Type B pancreatic cell (in vitro differentiated cells): ENCODE data around the gene ZC3H4. TPM values are rescaled to one million over a fixed set of nuclear protein-coding genes. Genes with fewer than 3 reads are reported as not detected.

Experiments
- DNase-seq: peaks from one replicate; pipeline ENCODE4 v3.0.0; 2021; ENCODE audit warnings: mixed read lengths; ENCODE audit not compliant: unreplicated experiment; ENCODE audit errors: extremely low spot score
- H3K27ac Mint-ChIP-seq: 2 replicates; pipeline ENCODE4 v1.8.0; 2021; ENCODE audit warnings: mild to moderate bottlenecking, mixed read lengths
- H3K27me3 Mint-ChIP-seq: 2 replicates; pipeline ENCODE4 v1.8.0; 2021; ENCODE audit warnings: mixed read lengths
- H3K36me3 Mint-ChIP-seq: 2 replicates; pipeline ENCODE4 v1.8.0; 2021; ENCODE audit warnings: mixed read lengths
- H3K4me1 Mint-ChIP-seq: one replicate; pipeline ENCODE4 v1.8.0; 2021; ENCODE audit warnings: mixed read lengths; ENCODE audit not compliant: unreplicated experiment
- H3K4me3 Mint-ChIP-seq: 2 replicates; pipeline ENCODE4 v1.8.0; 2021; ENCODE audit warnings: mild to moderate bottlenecking, mixed read lengths
- H3K9me3 Mint-ChIP-seq: 2 replicates; pipeline ENCODE4 v1.8.0; 2021; ENCODE audit warnings: mixed read lengths
- total RNA-seq: library from RNA; stranded (reverse); gene quantifications from 2 replicates; pipeline ENCODE4 v1.2.1, GENCODE V29; 2021; ENCODE audit warnings: low replicate concordance
- TF ChIP-seq, protein P1 (sequence below): fragments of 200-600 bp; sonication (generic); conservative IDR thresholded peaks from 2 replicates; pipeline ENCODE4 v1.5.0; 2021; ENCODE audit warnings: antibody characterized with exemption, mild to moderate bottlenecking

ZC3H4 gene
- total RNA-seq, 1 donor from 2014 or later = 71.4 TPM

DNA sequence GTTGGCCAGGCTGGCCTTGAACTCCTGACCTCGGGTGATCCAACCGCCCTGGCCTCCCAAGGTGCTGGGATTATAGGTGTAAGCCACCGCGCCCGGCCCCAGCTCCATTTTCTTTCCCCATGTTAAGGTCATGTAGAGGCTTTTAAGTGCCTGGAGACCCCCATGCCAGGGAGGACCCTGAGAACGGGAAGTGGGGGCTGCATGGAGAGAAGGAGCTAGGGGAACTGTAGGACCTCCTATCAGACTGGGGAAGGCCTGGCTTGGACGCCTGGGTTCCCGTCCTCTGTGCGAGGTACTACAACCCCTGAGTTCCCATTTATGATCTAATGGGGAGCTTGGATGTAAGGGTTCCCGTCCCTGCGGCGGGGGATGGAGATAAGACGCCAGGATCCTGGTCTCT, 94.7 kb downstream of the ZC3H4 start:
- Mint-ChIP-seq H3K27me3 (peaks cover 53% of the 10 kb centered on the region), H3K4me3 (peak overlapping the region; percentile 65)

More for the DNA sequence above, 94.7 kb downstream of the ZC3H4 start:
- no peak for DNase-seq
- H3K36me3 Mint-ChIP-seq = no peaks in the 10 kb centered on the region
- H3K9me3 Mint-ChIP-seq = no peaks in the 10 kb centered on the region
- no peak overlapping the region for H3K27ac Mint-ChIP-seq
- H3K4me1 Mint-ChIP-seq = no peaks in the 10 kb centered on the region
- TF ChIP-seq, protein P1, sequence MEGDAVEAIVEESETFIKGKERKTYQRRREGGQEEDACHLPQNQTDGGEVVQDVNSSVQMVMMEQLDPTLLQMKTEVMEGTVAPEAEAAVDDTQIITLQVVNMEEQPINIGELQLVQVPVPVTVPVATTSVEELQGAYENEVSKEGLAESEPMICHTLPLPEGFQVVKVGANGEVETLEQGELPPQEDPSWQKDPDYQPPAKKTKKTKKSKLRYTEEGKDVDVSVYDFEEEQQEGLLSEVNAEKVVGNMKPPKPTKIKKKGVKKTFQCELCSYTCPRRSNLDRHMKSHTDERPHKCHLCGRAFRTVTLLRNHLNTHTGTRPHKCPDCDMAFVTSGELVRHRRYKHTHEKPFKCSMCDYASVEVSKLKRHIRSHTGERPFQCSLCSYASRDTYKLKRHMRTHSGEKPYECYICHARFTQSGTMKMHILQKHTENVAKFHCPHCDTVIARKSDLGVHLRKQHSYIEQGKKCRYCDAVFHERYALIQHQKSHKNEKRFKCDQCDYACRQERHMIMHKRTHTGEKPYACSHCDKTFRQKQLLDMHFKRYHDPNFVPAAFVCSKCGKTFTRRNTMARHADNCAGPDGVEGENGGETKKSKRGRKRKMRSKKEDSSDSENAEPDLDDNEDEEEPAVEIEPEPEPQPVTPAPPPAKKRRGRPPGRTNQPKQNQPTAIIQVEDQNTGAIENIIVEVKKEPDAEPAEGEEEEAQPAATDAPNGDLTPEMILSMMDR = no peak

Other genes with a start within 250 kb of the ZC3H4 start
- 3.6 and 6.6 TPM in 2 replicates for gene NPAS1, start 93.9 kb downstream of the ZC3H4 start, total RNA-seq
- gene TMEM160, start 65.2 kb downstream of the ZC3H4 start, total RNA-seq = 28.4 and 37.3 TPM in 2 replicates
- gene SAE1, start 17.1 kb upstream of the ZC3H4 start, total RNA-seq = 102 and 155 TPM in 2 replicates
- gene BBC3, start 117.4 kb upstream of the ZC3H4 start, total RNA-seq = 14.8 and 36.2 TPM in 2 replicates
- 22.4 and 29.3 TPM in 2 replicates for gene CCDC9, start 142.7 kb upstream of the ZC3H4 start, total RNA-seq
- 8.2 and 9.6 TPM in 2 replicates for gene INAFM1, start 161.1 kb upstream of the ZC3H4 start, total RNA-seq
- 0.93 and 1.0 TPM in 2 replicates for gene C5AR1, start 196.1 kb upstream of the ZC3H4 start, total RNA-seq
- 0.07 TPM in 1 of 2 replicates, not detected in the other for gene C5AR2, start 218.4 kb upstream of the ZC3H4 start, total RNA-seq
- 24.5 and 32.9 TPM in 2 replicates for gene DHX34, start 235.5 kb upstream of the ZC3H4 start, total RNA-seq